GM12878 (cell line): ENCODE measurements around the gene MAPRE2.

Experiments used
- CTCF ChIP-seq, 3 experiments: IDR thresholded peaks in 2 of 3; conservative IDR thresholded peaks in 1 of 3; 2 replicates each; pipeline ENCODE4 v1.5.1; 2011; ENCODE audit warnings: low read depth in 3 of 3, low read length in 3 of 3, mild to moderate bottlenecking in 3 of 3, control low read depth in 2 of 3, moderate library complexity in 2 of 3, inconsistent platforms in 1 of 3, mixed read lengths in 1 of 3; ENCODE audit not compliant: control insufficient read depth in 2 of 3, insufficient read depth in 1 of 3; ENCODE audit errors: extremely low read depth in 1 of 3
- FOS ChIP-seq: IDR thresholded peaks from 3 replicates; pipeline ENCODE4 v1.6.1; 2011; ENCODE audit warnings: borderline replicate concordance; ENCODE audit not compliant: insufficient read length; ENCODE audit errors: extremely low read depth
- KLF5 ChIP-seq: fragments of 450-650 bp; IDR thresholded peaks from 2 replicates; pipeline ENCODE4 v1.6.1; 2014; ENCODE audit warnings: mild to moderate bottlenecking; ENCODE audit not compliant: partially characterized antibody
- MXI1 ChIP-seq: fragments of 150-350 bp; IDR thresholded peaks from 2 replicates; pipeline ENCODE4 v1.6.1; 2011; ENCODE audit warnings: low read depth, mild to moderate bottlenecking, inconsistent platforms, low read length, improper control_type of control experiment
- NFYB ChIP-seq: IDR thresholded peaks from 2 replicates; pipeline ENCODE4 v1.6.1; 2011; ENCODE audit warnings: low read depth, mild to moderate bottlenecking, low read length, improper control_type of control experiment, moderate library complexity; ENCODE audit not compliant: insufficient read depth
- POLR2A ChIP-seq: IDR thresholded peaks from 2 replicates; pipeline ENCODE4 v1.6.1; 2011; ENCODE audit warnings: low read depth, mild to moderate bottlenecking, low read length
- REST ChIP-seq: IDR thresholded peaks from 2 replicates; pipeline ENCODE4 v1.6.1; 2012; ENCODE audit warnings: mild to moderate bottlenecking, low read depth, low read length
- RFX5 ChIP-seq: IDR thresholded peaks from 2 replicates; pipeline ENCODE4 v1.6.1; 2011; ENCODE audit warnings: low read depth, low read length, improper control_type of control experiment
- SP1 ChIP-seq: IDR thresholded peaks from one replicate; pipeline ENCODE4 v1.6.1; 2011; ENCODE audit warnings: low read depth, low read length
- ZSCAN29 ChIP-seq: fragments of 450-650 bp; IDR thresholded peaks from 2 replicates; pipeline ENCODE4 v1.6.1; 2017; ENCODE audit warnings: mild to moderate bottlenecking, moderate library complexity
- TF ChIP-seq, protein P1 (sequence below): fragments of 450-650 bp; conservative IDR thresholded peaks from 2 replicates; pipeline ENCODE4 v1.6.1; 2017; ENCODE audit warnings: mild to moderate bottlenecking, moderate library complexity
- TF ChIP-seq, protein P2 (sequence below): fragments of 450-650 bp; IDR thresholded peaks from 2 replicates; pipeline ENCODE4 v1.6.1; 2017; ENCODE audit warnings: mild to moderate bottlenecking, moderate library complexity

- no peak for TF ChIP-seq REST
- no peak for TF ChIP-seq SP1
- TF ChIP-seq ZSCAN29: no peak
- TF ChIP-seq, protein P1, sequence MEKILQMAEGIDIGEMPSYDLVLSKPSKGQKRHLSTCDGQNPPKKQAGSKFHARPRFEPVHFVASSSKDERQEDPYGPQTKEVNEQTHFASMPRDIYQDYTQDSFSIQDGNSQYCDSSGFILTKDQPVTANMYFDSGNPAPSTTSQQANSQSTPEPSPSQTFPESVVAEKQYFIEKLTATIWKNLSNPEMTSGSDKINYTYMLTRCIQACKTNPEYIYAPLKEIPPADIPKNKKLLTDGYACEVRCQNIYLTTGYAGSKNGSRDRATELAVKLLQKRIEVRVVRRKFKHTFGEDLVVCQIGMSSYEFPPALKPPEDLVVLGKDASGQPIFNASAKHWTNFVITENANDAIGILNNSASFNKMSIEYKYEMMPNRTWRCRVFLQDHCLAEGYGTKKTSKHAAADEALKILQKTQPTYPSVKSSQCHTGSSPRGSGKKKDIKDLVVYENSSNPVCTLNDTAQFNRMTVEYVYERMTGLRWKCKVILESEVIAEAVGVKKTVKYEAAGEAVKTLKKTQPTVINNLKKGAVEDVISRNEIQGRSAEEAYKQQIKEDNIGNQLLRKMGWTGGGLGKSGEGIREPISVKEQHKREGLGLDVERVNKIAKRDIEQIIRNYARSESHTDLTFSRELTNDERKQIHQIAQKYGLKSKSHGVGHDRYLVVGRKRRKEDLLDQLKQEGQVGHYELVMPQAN: no peak
- TF ChIP-seq POLR2A: no peak
- TF ChIP-seq NFYB: no peak
- no peak for TF ChIP-seq FOS
- TF ChIP-seq KLF5: no peak
- TF ChIP-seq, protein P2, sequence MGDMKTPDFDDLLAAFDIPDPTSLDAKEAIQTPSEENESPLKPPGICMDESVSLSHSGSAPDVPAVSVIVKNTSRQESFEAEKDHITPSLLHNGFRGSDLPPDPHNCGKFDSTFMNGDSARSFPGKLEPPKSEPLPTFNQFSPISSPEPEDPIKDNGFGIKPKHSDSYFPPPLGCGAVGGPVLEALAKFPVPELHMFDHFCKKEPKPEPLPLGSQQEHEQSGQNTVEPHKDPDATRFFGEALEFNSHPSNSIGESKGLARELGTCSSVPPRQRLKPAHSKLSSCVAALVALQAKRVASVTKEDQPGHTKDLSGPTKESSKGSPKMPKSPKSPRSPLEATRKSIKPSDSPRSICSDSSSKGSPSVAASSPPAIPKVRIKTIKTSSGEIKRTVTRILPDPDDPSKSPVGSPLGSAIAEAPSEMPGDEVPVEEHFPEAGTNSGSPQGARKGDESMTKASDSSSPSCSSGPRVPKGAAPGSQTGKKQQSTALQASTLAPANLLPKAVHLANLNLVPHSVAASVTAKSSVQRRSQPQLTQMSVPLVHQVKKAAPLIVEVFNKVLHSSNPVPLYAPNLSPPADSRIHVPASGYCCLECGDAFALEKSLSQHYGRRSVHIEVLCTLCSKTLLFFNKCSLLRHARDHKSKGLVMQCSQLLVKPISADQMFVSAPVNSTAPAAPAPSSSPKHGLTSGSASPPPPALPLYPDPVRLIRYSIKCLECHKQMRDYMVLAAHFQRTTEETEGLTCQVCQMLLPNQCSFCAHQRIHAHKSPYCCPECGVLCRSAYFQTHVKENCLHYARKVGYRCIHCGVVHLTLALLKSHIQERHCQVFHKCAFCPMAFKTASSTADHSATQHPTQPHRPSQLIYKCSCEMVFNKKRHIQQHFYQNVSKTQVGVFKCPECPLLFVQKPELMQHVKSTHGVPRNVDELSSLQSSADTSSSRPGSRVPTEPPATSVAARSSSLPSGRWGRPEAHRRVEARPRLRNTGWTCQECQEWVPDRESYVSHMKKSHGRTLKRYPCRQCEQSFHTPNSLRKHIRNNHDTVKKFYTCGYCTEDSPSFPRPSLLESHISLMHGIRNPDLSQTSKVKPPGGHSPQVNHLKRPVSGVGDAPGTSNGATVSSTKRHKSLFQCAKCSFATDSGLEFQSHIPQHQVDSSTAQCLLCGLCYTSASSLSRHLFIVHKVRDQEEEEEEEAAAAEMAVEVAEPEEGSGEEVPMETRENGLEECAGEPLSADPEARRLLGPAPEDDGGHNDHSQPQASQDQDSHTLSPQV: no peak
- no peak for TF ChIP-seq MXI1
- TF ChIP-seq RFX5: no peak
- TF ChIP-seq CTCF (IDR thresholded peaks at IDR 0.05 in 2 of 3, conservative IDR thresholded peaks at IDR 0.05 in 1 of 3; ENCODE audit: control insufficient read depth in 2 of 3, extremely low read depth in 1 of 3, insufficient read depth in 1 of 3, low read depth in 3 of 3, low read length in 3 of 3): no peak
Measured at GRCh38 chr18:35080058-35080457, 38.8 kb downstream of the MAPRE2 start.
